ENCODE results near the gene STK39.

The STK39 gene

DNA sequence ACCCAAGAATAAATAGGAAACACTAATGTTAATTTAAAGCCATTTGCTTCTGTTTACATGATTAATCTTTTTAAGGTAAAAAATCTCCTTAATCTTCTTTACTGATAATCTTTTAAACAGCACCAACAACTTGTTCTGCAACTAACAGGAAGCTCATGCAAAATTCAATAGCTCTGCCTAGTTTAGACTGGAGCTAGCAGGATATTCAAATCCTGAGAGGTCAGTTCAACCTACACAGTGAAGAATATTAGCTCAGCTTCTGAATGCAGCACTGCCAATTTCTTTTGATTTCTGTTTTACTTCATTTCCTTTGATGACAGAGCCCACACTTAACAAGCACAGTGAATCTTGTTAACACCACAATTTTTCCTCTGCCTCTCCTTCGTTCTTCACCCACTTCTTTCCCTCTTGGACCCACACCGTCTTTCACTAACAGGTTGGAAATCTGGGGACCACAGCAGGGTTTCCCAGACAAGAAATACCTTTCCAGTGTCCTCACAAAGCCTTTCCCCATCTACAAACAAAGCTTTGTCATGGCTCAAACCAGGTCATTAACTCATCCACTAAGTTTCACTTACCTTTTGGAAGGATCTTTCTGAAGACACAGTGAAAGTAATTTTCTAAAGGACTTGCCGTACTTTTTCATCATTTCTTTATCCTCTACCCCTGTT lies 109.8 kb downstream of the STK39 start:
- POLR2A ChIA-PET: no interaction called here
- CTCF ChIA-PET: interaction anchor here (0.6 to 1.6 kb wide), 2 partner anchors 208 to 567 kb away, joined by 3 to 4 read pairs; no protein-coding TSS in a partner anchor
- DNase-seq: no peak
- Histone ChIP-seq H3K27ac (ENCODE audit: insufficient read depth in 1 of 2, low read depth in 1 of 2, low read length in 2 of 2, poor library complexity in 1 of 2, severe bottlenecking in 2 of 2) (no peak overlapping the region), H3K27me3 (replicated peaks in 2 of 5; ENCODE audit: control insufficient read depth in 4 of 5, insufficient read depth in 5 of 5, low read length in 4 of 5) (no peaks in the 10 kb centered on the region), H3K36me3 (ENCODE audit: control insufficient read depth in 4 of 4, insufficient read depth in 4 of 4, low read length in 3 of 4) (peaks cover 4 to 26% (median 7%) of the 10 kb centered on the region in 4 experiments), H3K9me3 (ENCODE audit: control extremely low read depth in 1 of 5, control insufficient read depth in 4 of 5, insufficient read depth in 2 of 5, low read depth in 1 of 5, low read length in 4 of 5) (no peaks in the 10 kb centered on the region), H3K4me1 (ENCODE audit: control extremely low read depth in 1 of 4, control insufficient read depth in 4 of 4, insufficient read depth in 4 of 4, low read length in 3 of 4) (no peaks in the 10 kb centered on the region), H3K4me3 (ENCODE audit: control insufficient read depth in 1 of 7, extremely low read depth in 1 of 7, insufficient read depth in 4 of 7, low read depth in 2 of 7, low read length in 6 of 7) (no peak overlapping the region)
- 96% methylated on average over 3 of the region's 3 CpGs for WGBS (ENCODE audit: insufficient coverage)

GRCh38 chr2:168136392-168136977 lies 110.9 kb downstream of the STK39 start:
- H3K36me3 ChIP-seq (ENCODE audit: control insufficient read depth in 4 of 4, insufficient read depth in 4 of 4, low read length in 3 of 4): peaks cover 4 to 27% (median 8%) of the 10 kb centered on the region in 4 experiments
- peak; percentile 49 to 71 (median 70) for DNase-seq
- CTCF ChIA-PET: interaction anchor here (0.7 to 1.6 kb wide), 2 partner anchors 207 to 209 kb away, joined by 3 to 4 read pairs; no protein-coding TSS in a partner anchor
- 0% methylated on average over 1 of the region's 2 CpGs for WGBS (ENCODE audit: insufficient coverage)
- no peaks in the 10 kb centered on the region for H3K9me3 ChIP-seq (ENCODE audit: control extremely low read depth in 1 of 5, control insufficient read depth in 4 of 5, insufficient read depth in 2 of 5, low read depth in 1 of 5, low read length in 4 of 5)
- no peaks in the 10 kb centered on the region for H3K27me3 ChIP-seq (replicated peaks in 2 of 5; ENCODE audit: control insufficient read depth in 4 of 5, insufficient read depth in 5 of 5, low read length in 4 of 5)
- POLR2A ChIA-PET: no interaction called here
- no peak overlapping the region for H3K27ac ChIP-seq (ENCODE audit: insufficient read depth in 1 of 2, low read depth in 1 of 2, low read length in 2 of 2, poor library complexity in 1 of 2, severe bottlenecking in 2 of 2)
- no peaks in the 10 kb centered on the region for H3K4me1 ChIP-seq (ENCODE audit: control extremely low read depth in 1 of 4, control insufficient read depth in 4 of 4, insufficient read depth in 4 of 4, low read length in 3 of 4)
- H3K4me3 ChIP-seq (ENCODE audit: control insufficient read depth in 1 of 7, extremely low read depth in 1 of 7, insufficient read depth in 4 of 7, low read depth in 2 of 7, low read length in 6 of 7): no peak overlapping the region

DNA sequence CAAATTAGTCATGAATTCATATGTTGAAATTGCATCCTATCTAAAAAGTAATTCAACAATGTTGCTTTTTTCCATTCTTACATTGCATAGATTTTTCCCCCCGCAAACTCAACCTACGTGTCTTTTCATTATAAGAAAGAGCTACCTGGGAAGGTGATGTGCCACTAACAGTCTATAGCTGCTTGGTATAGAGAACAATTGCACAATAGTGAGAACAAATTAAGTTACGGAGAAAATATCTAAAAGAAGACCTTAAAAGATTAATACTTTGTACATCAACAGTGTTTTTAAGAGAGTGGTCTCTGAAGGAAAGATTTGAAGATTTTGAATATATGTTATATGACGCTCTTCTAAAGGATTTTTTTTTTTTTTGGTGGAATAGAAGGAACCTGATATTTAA lies 111.8 kb downstream of the STK39 start:
- H3K36me3 ChIP-seq (ENCODE audit: control insufficient read depth in 4 of 4, insufficient read depth in 4 of 4, low read length in 3 of 4): peaks cover 4 to 27% (median 8%) of the 10 kb centered on the region in 4 experiments
- H3K27ac ChIP-seq (ENCODE audit: insufficient read depth in 1 of 2, low read depth in 1 of 2, low read length in 2 of 2, poor library complexity in 1 of 2, severe bottlenecking in 2 of 2): no peak overlapping the region
- WGBS (ENCODE audit: insufficient coverage): no CpG with 5 or more reads among the region's 4 CpGs
- no peak overlapping the region for H3K4me3 ChIP-seq (ENCODE audit: control insufficient read depth in 1 of 7, extremely low read depth in 1 of 7, insufficient read depth in 4 of 7, low read depth in 2 of 7, low read length in 6 of 7)
- no peaks in the 10 kb centered on the region for H3K27me3 ChIP-seq (replicated peaks in 2 of 5; ENCODE audit: control insufficient read depth in 4 of 5, insufficient read depth in 5 of 5, low read length in 4 of 5)
- no peaks in the 10 kb centered on the region for H3K9me3 ChIP-seq (ENCODE audit: control extremely low read depth in 1 of 5, control insufficient read depth in 4 of 5, insufficient read depth in 2 of 5, low read depth in 1 of 5, low read length in 4 of 5)
- ChIA-PET POLR2A (no interaction called here), CTCF (interaction anchor here (0.6 to 1.0 kb wide), 4 partner anchors 9 to 208 kb away, joined by 3 to 4 read pairs (median 3); no protein-coding TSS in a partner anchor)
- DNase-seq: no peak
- H3K4me1 ChIP-seq (ENCODE audit: control extremely low read depth in 1 of 4, control insufficient read depth in 4 of 4, insufficient read depth in 4 of 4, low read length in 3 of 4): peaks cover 0 to 2% (median under 1%) of the 10 kb centered on the region in 4 experiments

GRCh38 chr2:168135121-168135520 lies 112.3 kb downstream of the STK39 start:
- 67% methylated on average over 1 of the region's 2 CpGs for WGBS (ENCODE audit: insufficient coverage)
- POLR2A ChIA-PET: no interaction called here
- Histone ChIP-seq H3K36me3 (ENCODE audit: control insufficient read depth in 4 of 4, insufficient read depth in 4 of 4, low read length in 3 of 4) (peaks cover 2 to 27% (median 8%) of the 10 kb centered on the region in 4 experiments), H3K9me3 (ENCODE audit: control extremely low read depth in 1 of 5, control insufficient read depth in 4 of 5, insufficient read depth in 2 of 5, low read depth in 1 of 5, low read length in 4 of 5) (no peaks in the 10 kb centered on the region), H3K4me3 (ENCODE audit: control insufficient read depth in 1 of 7, extremely low read depth in 1 of 7, insufficient read depth in 4 of 7, low read depth in 2 of 7, low read length in 6 of 7) (no peak overlapping the region), H3K4me1 (ENCODE audit: control extremely low read depth in 1 of 4, control insufficient read depth in 4 of 4, insufficient read depth in 4 of 4, low read length in 3 of 4) (peaks cover 0 to 5% (median 1%) of the 10 kb centered on the region in 4 experiments), H3K27me3 (replicated peaks in 2 of 5; ENCODE audit: control insufficient read depth in 4 of 5, insufficient read depth in 5 of 5, low read length in 4 of 5) (no peaks in the 10 kb centered on the region), H3K27ac (ENCODE audit: insufficient read depth in 1 of 2, low read depth in 1 of 2, low read length in 2 of 2, poor library complexity in 1 of 2, severe bottlenecking in 2 of 2) (no peak overlapping the region)
- DNase-seq: no peak
- CTCF ChIA-PET: interaction anchor here (1.0 kb wide), 2 partner anchors 8 to 15 kb away, joined by 3 to 4 read pairs; no protein-coding TSS in a partner anchor

GRCh38 chr2:168134485-168134884 lies 112.9 kb downstream of the STK39 start:
- H3K4me3 ChIP-seq (ENCODE audit: control insufficient read depth in 1 of 7, extremely low read depth in 1 of 7, insufficient read depth in 4 of 7, low read depth in 2 of 7, low read length in 6 of 7): no peak overlapping the region
- H3K36me3 ChIP-seq (ENCODE audit: control insufficient read depth in 4 of 4, insufficient read depth in 4 of 4, low read length in 3 of 4): peaks cover 3 to 24% (median 8%) of the 10 kb centered on the region in 4 experiments
- peaks cover 0 to 5% (median 1%) of the 10 kb centered on the region in 4 experiments for H3K4me1 ChIP-seq (ENCODE audit: control extremely low read depth in 1 of 4, control insufficient read depth in 4 of 4, insufficient read depth in 4 of 4, low read length in 3 of 4)
- H3K27me3 ChIP-seq (replicated peaks in 2 of 5; ENCODE audit: control insufficient read depth in 4 of 5, insufficient read depth in 5 of 5, low read length in 4 of 5): no peaks in the 10 kb centered on the region
- no peak for DNase-seq
- POLR2A ChIA-PET: no interaction called here
- CTCF ChIA-PET: no interaction called here
- H3K27ac ChIP-seq (ENCODE audit: insufficient read depth in 1 of 2, low read depth in 1 of 2, low read length in 2 of 2, poor library complexity in 1 of 2, severe bottlenecking in 2 of 2): no peak overlapping the region
- WGBS (ENCODE audit: insufficient coverage): 100% methylated on average over 2 of the region's 5 CpGs
- H3K9me3 ChIP-seq (ENCODE audit: control extremely low read depth in 1 of 5, control insufficient read depth in 4 of 5, insufficient read depth in 2 of 5, low read depth in 1 of 5, low read length in 4 of 5): no peaks in the 10 kb centered on the region

DNA sequence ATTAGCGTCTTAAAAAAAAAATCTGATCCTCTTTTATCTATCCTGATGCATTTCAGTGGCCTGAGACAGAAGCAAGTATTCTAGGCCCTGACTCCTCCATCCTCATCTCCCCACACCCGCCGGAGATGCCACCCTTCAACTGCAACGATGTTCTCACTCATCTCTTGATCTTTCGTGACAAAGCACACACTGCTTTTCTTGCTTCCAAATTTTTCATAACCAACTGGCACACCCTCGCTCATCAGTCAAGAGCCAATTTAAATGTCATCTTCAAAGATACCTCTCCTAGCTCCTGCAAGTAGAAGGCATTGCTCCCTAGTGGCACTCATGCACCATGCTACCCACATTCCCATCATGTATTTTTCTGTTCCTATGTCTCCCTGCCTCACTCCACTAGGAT lies 115.0 kb downstream of the STK39 start:
- 89% methylated on average over 6 of the region's 6 CpGs for WGBS (ENCODE audit: insufficient coverage)

DNA sequence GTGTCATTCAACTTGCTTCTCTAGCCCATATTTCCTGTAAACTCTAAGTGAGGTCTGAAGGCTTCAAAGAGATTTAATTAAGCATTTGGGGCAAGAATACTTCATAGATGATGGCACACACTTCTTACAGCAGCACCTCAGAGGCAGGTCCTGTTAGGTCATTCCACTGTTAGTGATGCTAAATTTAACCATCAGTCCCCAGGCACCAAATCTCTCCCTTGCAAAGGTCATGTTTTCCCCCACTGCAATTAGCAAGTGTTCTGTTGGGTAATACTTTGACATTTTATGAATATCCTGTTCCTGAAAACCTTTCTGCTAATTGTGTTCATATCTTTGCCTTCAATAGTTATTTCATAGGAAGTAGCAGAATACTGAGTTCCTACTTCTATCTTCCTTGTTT lies 117.0 kb downstream of the STK39 start:
- H3K4me3 ChIP-seq (ENCODE audit: control insufficient read depth in 1 of 7, extremely low read depth in 1 of 7, insufficient read depth in 4 of 7, low read depth in 2 of 7, low read length in 6 of 7): no peak overlapping the region
- H3K9me3 ChIP-seq (ENCODE audit: control extremely low read depth in 1 of 5, control insufficient read depth in 4 of 5, insufficient read depth in 2 of 5, low read depth in 1 of 5, low read length in 4 of 5): no peaks in the 10 kb centered on the region
- CTCF ChIA-PET: interaction anchor here (0.6 kb wide), 1 partner anchor 1658 kb away, joined by 3 read pairs; no protein-coding TSS in a partner anchor
- peaks cover 0 to 5% (median 1%) of the 10 kb centered on the region in 4 experiments for H3K4me1 ChIP-seq (ENCODE audit: control extremely low read depth in 1 of 4, control insufficient read depth in 4 of 4, insufficient read depth in 4 of 4, low read length in 3 of 4)
- no peak overlapping the region for H3K27ac ChIP-seq (ENCODE audit: insufficient read depth in 1 of 2, low read depth in 1 of 2, low read length in 2 of 2, poor library complexity in 1 of 2, severe bottlenecking in 2 of 2)
- DNase-seq: no peak
- peaks cover 10 to 20% (median 15%) of the 10 kb centered on the region in 4 experiments for H3K36me3 ChIP-seq (ENCODE audit: control insufficient read depth in 4 of 4, insufficient read depth in 4 of 4, low read length in 3 of 4)
- POLR2A ChIA-PET: no interaction called here
- H3K27me3 ChIP-seq (replicated peaks in 2 of 5; ENCODE audit: control insufficient read depth in 4 of 5, insufficient read depth in 5 of 5, low read length in 4 of 5): no peaks in the 10 kb centered on the region

More for the DNA sequence above, 115.0 kb downstream of the STK39 start:
- Histone ChIP-seq H3K4me3 (ENCODE audit: control insufficient read depth in 1 of 7, extremely low read depth in 1 of 7, insufficient read depth in 4 of 7, low read depth in 2 of 7, low read length in 6 of 7) (no peak overlapping the region), H3K9me3 (ENCODE audit: control extremely low read depth in 1 of 5, control insufficient read depth in 4 of 5, insufficient read depth in 2 of 5, low read depth in 1 of 5, low read length in 4 of 5) (no peaks in the 10 kb centered on the region), H3K36me3 (ENCODE audit: control insufficient read depth in 4 of 4, insufficient read depth in 4 of 4, low read length in 3 of 4) (peaks cover 7 to 14% (median 9%) of the 10 kb centered on the region in 4 experiments), H3K27me3 (replicated peaks in 2 of 5; ENCODE audit: control insufficient read depth in 4 of 5, insufficient read depth in 5 of 5, low read length in 4 of 5) (no peaks in the 10 kb centered on the region), H3K27ac (ENCODE audit: insufficient read depth in 1 of 2, low read depth in 1 of 2, low read length in 2 of 2, poor library complexity in 1 of 2, severe bottlenecking in 2 of 2) (no peak overlapping the region), H3K4me1 (ENCODE audit: control extremely low read depth in 1 of 4, control insufficient read depth in 4 of 4, insufficient read depth in 4 of 4, low read length in 3 of 4) (peaks cover 0 to 5% (median 1%) of the 10 kb centered on the region in 4 experiments)
- CTCF ChIA-PET: no interaction called here
- POLR2A ChIA-PET: no interaction called here
- no peak for DNase-seq

Data from common myeloid progenitor, CD34-positive (primary cell).